Skin of body (tissue), 2 donors: Measurements from ENCODE around the gene OR9I1. TPM values are rescaled to one million over a fixed set of nuclear protein-coding genes. Genes with fewer than 3 reads are reported as not detected.

Source experiments
- DNase-seq: peaks from one replicate; lab custom pipeline; 2025; lab: John Stamatoyannopoulos, UW
- total RNA-seq: library from RNA; depleted of rRNA; stranded (reverse); fragments of >200 nt; gene quantifications from one replicate; pipeline ENCODE4 v1.2.3, GENCODE V29; 2014

OR9I1 gene
- not detected for total RNA-seq

DNA sequence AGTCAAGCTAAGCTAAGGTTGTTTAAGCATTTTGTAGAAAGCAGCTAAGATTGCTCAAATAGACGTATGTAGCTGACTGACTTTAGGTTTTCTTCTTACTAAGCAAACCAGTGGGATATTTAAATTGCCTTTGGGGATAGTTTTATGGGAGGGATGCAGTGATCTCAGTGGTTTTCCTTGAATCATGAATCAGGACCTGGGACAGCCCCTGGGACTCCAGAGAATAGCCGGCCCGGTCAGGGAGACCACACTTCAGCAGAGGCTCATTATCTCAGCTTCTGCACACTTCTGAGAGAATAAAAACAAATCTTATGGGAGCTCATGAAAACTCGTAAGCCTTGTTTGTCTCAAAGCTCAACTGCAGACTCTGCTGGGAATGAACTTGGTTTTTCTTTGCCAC, at the start of gene OR9I1:
TSS of gene OR9I1 (minus strand) at position 62 of the 400 bp plus-strand sequence. CDS start 6,086 bp downstream, outside the sequence.
- DNase-seq = no peak

GRCh38 chr11:58165504-58166106, 40.3 kb upstream of the OR9I1 start:
- no peak for DNase-seq

GRCh38 chr11:58164990-58165389, 39.7 kb upstream of the OR9I1 start:
- DNase-seq = no peak

DNA sequence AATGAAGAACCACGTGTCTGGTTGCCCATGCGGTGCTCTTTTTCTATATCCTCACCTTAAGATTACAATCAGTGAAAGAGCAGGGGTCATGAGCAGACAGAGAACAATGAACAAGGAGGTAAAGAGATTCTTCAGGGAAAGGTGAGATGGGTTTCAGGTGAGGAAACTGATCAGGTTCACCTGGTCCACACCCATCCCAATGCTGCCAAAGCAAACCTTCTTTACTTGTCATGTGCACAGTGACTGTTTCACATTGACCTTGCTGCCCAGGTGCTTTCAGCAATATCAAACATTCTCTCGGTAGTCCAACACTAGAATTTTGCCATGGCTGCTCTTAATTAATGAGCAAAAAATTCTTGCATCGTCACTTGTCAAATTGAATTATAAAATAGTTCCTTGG, 39.1 kb upstream of the OR9I1 start:
- no peak for DNase-seq

GRCh38 chr11:58152781-58153180, 27.5 kb upstream of the OR9I1 start:
- no peak for DNase-seq

DNA sequence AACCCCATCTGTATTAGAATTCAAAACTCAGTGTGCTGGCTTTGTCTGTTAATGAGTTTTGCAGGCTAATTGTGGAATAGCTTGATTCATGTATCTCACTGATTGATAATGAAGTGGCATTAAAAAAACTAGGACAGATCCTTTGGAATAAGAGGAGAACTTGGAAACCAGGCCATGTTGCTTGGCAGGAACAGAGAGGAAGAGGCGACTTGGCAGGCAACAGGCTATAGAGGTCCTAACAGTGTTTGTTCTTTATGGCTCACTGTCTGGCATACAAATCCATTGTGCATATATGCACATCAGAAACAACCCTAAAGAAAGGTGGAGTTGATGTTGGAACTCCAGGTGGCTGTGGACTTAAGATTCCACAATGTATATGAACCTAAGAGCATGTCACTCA, 17.4 kb upstream of the OR9I1 start:
- DNase-seq = no peak

- no peak for DNase-seq
These were observed 9.8 kb upstream of the OR9I1 start for GRCh38 chr11:58135171-58135570.

DNA sequence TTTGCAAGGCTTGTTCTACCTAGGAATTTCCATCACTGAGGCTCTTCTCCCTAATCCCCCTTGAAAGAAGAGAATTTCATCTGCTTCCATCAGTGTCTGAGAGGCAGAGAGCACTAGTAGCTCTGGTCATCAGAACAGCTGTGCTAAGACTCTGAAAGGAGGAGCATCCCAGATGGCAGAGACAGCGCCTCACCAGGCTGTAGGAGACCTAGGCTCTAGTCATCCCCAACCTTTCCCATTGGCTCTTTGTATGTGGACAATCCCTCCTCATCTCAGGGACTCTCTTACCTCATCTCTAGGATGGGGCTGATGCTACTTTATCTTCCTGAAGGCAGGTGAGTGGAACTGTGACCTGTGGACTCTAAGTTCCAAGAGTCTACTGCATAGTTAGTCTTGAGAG, 8.8 kb upstream of the OR9I1 start:
- DNase-seq = no peak

DNA sequence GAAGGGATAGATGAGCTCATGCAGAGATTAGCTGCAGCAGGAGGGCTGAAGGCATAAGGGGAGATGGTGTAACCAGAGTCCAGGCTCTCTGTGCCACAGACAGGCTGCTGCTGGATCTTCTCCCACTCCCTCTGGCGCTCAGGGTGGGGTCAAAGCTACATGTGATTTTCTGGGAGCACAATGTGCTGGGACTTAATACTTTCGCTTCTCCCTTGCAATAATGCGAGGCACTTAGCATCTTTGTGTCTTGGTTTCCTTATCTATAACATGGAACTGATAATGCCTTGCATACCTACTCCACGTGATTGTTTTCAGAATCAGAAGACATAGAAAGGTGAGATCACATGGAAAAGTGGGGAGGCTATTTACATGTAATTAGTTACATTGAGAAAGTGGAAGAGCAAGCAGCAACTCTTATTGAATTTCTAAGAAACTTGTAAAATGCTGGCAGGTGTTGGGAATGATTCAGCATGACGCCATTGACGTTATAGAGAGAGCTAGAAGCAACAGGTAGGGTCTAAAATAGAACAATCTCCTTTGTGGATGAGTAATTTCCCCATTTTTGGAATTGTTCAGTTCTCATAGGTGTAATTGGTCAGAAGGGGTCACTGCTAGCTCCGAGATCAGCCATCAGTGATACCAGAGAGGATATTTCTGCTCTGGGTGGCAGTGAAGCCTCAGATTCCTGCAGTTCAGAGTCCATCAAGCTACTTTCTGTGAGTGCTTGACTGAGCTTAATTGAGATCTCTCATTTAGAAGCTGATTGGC, 8.2 kb upstream of the OR9I1 start:
- no peak for DNase-seq

DNA sequence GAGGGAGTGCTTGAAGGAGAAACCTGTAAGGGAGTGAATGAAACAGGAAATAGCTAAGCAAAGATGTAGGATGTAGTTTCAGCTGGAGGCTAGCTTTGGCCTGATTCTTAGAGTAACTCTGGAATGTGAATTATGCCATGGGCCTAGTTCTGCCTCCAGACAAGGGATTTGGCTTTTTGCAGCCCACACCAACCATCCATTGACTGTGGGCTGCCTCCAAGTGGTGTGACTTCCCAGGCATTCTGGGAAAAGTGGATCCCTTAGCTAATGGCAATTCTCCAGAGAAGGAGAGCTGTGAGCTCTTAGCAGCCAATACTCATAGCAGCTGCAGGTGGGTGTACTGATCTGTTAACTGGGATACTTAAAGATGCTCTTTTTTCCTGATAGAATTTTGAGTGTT, 2.0 kb upstream of the OR9I1 start:
- DNase-seq = no peak

- DNase-seq = no peak
These were observed 4.2 kb downstream of the OR9I1 start for GRCh38 chr11:58121096-58121495.

GRCh38 chr11:58097437-58097836, 27.9 kb downstream of the OR9I1 start:
- no peak for DNase-seq

- no peak for DNase-seq
These were observed 38.8 kb downstream of the OR9I1 start for GRCh38 chr11:58086528-58086927.

DNA sequence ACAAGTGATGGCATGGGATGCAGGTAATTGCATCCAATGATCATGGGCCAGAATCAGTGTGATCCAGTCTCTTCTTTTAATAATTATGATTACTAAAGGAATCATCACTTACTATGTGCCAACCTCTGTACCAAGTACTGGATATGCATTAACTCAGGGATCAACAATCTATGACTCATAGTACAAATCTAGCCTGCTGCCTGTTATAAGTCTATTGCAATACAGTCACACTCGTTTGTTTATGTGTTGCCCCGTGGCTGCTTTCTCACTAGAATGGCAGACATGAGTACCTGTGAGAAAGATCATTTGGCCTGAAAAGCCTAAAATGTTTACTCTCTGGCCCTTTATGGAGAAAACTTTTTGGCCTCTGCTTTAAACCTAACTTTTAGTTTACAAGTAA, 49.5 kb downstream of the OR9I1 start:
- no peak for DNase-seq

DNA sequence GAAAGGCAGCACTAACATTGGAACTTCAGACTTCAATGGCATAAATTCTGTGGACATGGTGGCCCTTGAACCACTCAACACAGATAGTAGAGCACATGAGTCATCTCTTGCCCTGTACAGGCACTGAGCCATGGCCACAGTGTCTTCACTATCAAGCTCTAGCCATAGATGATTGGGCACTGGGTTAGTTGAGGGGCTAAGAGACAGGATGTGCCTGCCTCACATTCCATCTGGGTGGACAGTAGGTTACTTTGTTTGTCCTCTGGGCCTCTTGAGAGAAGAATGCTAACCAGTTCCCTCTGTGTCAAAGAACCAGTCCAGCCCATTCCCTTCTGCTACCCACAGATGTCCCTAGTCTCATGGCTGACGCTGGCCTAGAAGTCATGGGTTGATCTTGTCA, 54.7 kb downstream of the OR9I1 start:
- DNase-seq = no peak

DNA sequence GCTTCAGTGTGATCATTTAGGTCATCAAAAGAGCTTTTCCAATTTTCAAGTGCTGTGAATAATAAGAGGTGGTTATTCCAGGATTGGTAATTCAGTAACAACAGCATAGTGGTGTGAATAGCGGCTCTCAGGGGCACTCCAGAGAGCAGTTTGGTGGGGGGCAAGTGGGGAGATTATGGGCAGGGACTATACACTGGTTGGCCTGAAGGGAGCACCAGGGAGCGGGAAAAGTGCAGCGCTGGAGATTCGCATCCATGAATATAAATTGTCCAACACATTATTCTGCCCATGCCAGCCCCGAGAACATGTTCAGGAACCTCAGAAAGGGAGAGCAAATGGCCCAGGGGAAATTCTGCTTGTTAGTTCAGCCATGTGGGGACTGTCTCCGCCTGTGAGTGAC, 56.7 kb downstream of the OR9I1 start:
- DNase-seq = no peak

- DNase-seq = no peak
These were observed 57.6 kb downstream of the OR9I1 start for GRCh38 chr11:58067685-58068084.

Other genes starting within 250 kb of the OR9I1 start
- gene OR9Q1, start 101.6 kb downstream of the OR9I1 start, total RNA-seq = not detected
- not detected for gene OR6Q1, start 94.6 kb downstream of the OR9I1 start, total RNA-seq
- not detected for gene OR9Q2, start 63.5 kb upstream of the OR9I1 start, total RNA-seq
- not detected for gene OR1S2, start 78.6 kb upstream of the OR9I1 start, total RNA-seq
- not detected for gene OR1S1, start 87.2 kb upstream of the OR9I1 start, total RNA-seq
- gene OR10Q1, start 103.4 kb upstream of the OR9I1 start, total RNA-seq = not detected
- not detected for gene OR10W1, start 142.7 kb upstream of the OR9I1 start, total RNA-seq
- not detected for gene OR5B17, start 233.5 kb upstream of the OR9I1 start, total RNA-seq